Spleen (tissue), 11 donors: Measurements from ENCODE around the gene ZNF431. TPM values are rescaled to one million over a fixed set of nuclear protein-coding genes. Genes with fewer than 3 reads are reported as not detected.

ENCODE experiments used
- DNase-seq: peaks from one replicate; pipeline ENCODE4 v3.0.0-alpha.2; 2020
- H3K27ac ChIP-seq, 8 donors: fragments of 200-600 bp; sonication (generic) in 7 of 8; 1 replicate in 4 of 8; 2 replicates in 4 of 8; pipeline versions ENCODE4 v1.5.0 to v1.8.0; 2016 to 2021; ENCODE audit warnings: inconsistent platforms in 4 of 8, mild to moderate bottlenecking in 4 of 8, moderate library complexity in 1 of 8
- H3K27me3 ChIP-seq, 7 donors: fragments of 200-600 bp; sonication (generic) in 6 of 7; replicated peaks in 1 of 7; 1 replicate in 4 of 7; 2 replicates in 3 of 7; pipeline versions ENCODE4 v1.5.0 to v1.8.0; 2016 to 2021; ENCODE audit warnings: inconsistent platforms in 3 of 7, mild to moderate bottlenecking in 1 of 7
- H3K36me3 ChIP-seq, 6 donors: fragments of 200-600 bp; sonication (generic) in 5 of 6; 1 replicate in 4 of 6; 2 replicates in 2 of 6; pipeline versions ENCODE4 v1.5.0 to v1.8.0; 2016 to 2021; ENCODE audit warnings: inconsistent platforms in 2 of 6
- H3K4me1 ChIP-seq, 6 donors: fragments of 200-600 bp; sonication (generic) in 5 of 6; 1 replicate in 3 of 6; 2 replicates in 3 of 6; pipeline versions ENCODE4 v1.5.0 to v1.8.0; 2016 to 2021; ENCODE audit warnings: inconsistent platforms in 3 of 6
- H3K4me3 ChIP-seq, 8 donors: fragments of 200-600 bp; sonication (generic) in 7 of 8; 1 replicate in 4 of 8; 2 replicates in 4 of 8; pipeline versions ENCODE4 v1.5.0 to v1.8.0; 2016 to 2021; ENCODE audit warnings: inconsistent platforms in 4 of 8, mild to moderate bottlenecking in 4 of 8, moderate library complexity in 2 of 8
- H3K9me3 ChIP-seq, 8 donors: fragments of 200-600 bp; sonication (generic) in 7 of 8; 1 replicate in 4 of 8; 2 replicates in 4 of 8; pipeline versions ENCODE4 v1.5.0 to v1.8.0; 2016 to 2021; ENCODE audit warnings: inconsistent platforms in 4 of 8
- CTCF ChIP-seq, 11 experiments: fragments of 200-600 bp in 7 of 11; fragments of 450-650 bp in 4 of 11; sonication (generic) in 4 of 11; IDR thresholded peaks in 8 of 11; conservative IDR thresholded peaks in 3 of 11; 1 replicate in 7 of 11; 2 replicates in 4 of 11; pipeline versions ENCODE4 v1.4.0 to v1.8.0; 2016 to 2021; ENCODE audit warnings: antibody characterized with exemption in 11 of 11, inconsistent platforms in 4 of 11, mild to moderate bottlenecking in 1 of 11
- POLR2A ChIP-seq, 3 donors: fragments of 450-650 bp; IDR thresholded peaks; one replicate each; pipeline ENCODE4 v1.5.1; 2017; ENCODE audit warnings: antibody characterized with exemption in 3 of 3, mild to moderate bottlenecking in 1 of 3
- POLR2AphosphoS5 ChIP-seq, 3 donors: sonication (generic); formaldehyde crosslinking; IDR thresholded peaks; one replicate each; pipeline ENCODE4 v1.5.1; 2017; ENCODE audit warnings: antibody characterized with exemption in 3 of 3
- WGBS, 5 donors: extraction: QIAGEN DNeasy Blood & Tissue Kit in 3 of 5; methylation state at CpG; one replicate each; pipeline versions ENCODE4 v1.1.5 to v1.1.7; 2013 to 2018; 5-methylcytosine and 5-hydroxymethylcytosine counted together
- intact Hi-C: fragments of 100-400 bp; cut with DNase I; formaldehyde crosslinking; loops from one replicate; pipeline ENCODE4 v1.15.0; 2023; ENCODE audit warnings: low total_unique reads
- polyA plus RNA-seq, 3 donors: library from polyadenylated mRNA; stranded (reverse); fragments of 200-250 nt; gene quantifications; one replicate each; pipeline ENCODE4 v1.2.1, GENCODE V29; 2013
- total RNA-seq, 7 donors: library from RNA; depleted of rRNA in 3 of 7; stranded (reverse); fragments of >200 nt in 3 of 7; fragmentation: NEBNext Ultra II Directional in 4 of 7; extraction: Animal tissue kit (Norgen Biotek cat#: 25700) in 4 of 7; gene quantifications; one replicate each; pipeline versions ENCODE4 v1.1.0 to v1.2.1, GENCODE V29; 2016 to 2021
- donor health status: healthy with polysubstance abuse.
- donor health status: DM: no; HTN: no; CAD: no; lungs with moderate emphysema.
- donor health status: DM: no; HTN: no; CAD: no.
- donor health status: Bipolar disorder and iron deficiency.
- donor health status: healthy.
- donor health status: DM: no; HTN: no; CAD: no.
- donor health status: DM: yes; HTN: yes; CAD: no.

Gene ZNF431
- total and polyA plus RNA-seq, 10 donors = 8.8 to 33.5 (median 20.9) TPM

- no peak overlapping the region for H3K27ac ChIP-seq
- peaks cover 5 to 91% (median 49%) of the 10 kb centered on the region in 6 donors for H3K36me3 ChIP-seq
- no peaks in the 10 kb centered on the region for H3K4me1 ChIP-seq
- intact Hi-C loops = no loop called here
- no peak overlapping the region for H3K4me3 ChIP-seq
- TF ChIP-seq POLR2A (IDR thresholded peaks at IDR 0.05) (no peak), POLR2AphosphoS5 (IDR thresholded peaks at IDR 0.05) (no peak), CTCF (IDR thresholded peaks at IDR 0.05 in 8 of 11, conservative IDR thresholded peaks at IDR 0.05 in 3 of 11) (no peak)
- no peak for DNase-seq
- WGBS, 5 donors = 94 to 100% (median 98%) methylated on average over 1 of the region's 1 CpG
- no peaks in the 10 kb centered on the region for H3K27me3 ChIP-seq
- peaks cover 0 to 20% (median 4%) of the 10 kb centered on the region in 8 donors for H3K9me3 ChIP-seq
Measured at GRCh38 chr19:21151460-21151859, 9.6 kb downstream of the ZNF431 start.

- no peak for DNase-seq
Measured at GRCh38 chr19:21158523-21159135, 16.8 kb downstream of the ZNF431 start.

GRCh38 chr19:21164541-21164940, 22.7 kb downstream of the ZNF431 start:
- H3K36me3 ChIP-seq = peaks cover 0 to 98% (median 47%) of the 10 kb centered on the region in 6 donors
- no peak for DNase-seq
- intact Hi-C loops = no loop called here
- no peaks in the 10 kb centered on the region for H3K4me1 ChIP-seq
- WGBS, 5 donors = 96 to 99% (median 98%) methylated on average over 5 of the region's 5 CpGs
- H3K27me3 ChIP-seq = no peaks in the 10 kb centered on the region
- no peak overlapping the region for H3K27ac ChIP-seq
- no peak overlapping the region for H3K4me3 ChIP-seq
- peaks cover 0 to 13% (median under 1%) of the 10 kb centered on the region in 8 donors for H3K9me3 ChIP-seq
- TF ChIP-seq POLR2AphosphoS5 (IDR thresholded peaks at IDR 0.05) = no peak
- no peak for TF ChIP-seq CTCF (IDR thresholded peaks at IDR 0.05 in 8 of 11, conservative IDR thresholded peaks at IDR 0.05 in 3 of 11)
- TF ChIP-seq POLR2A (IDR thresholded peaks at IDR 0.05) = no peak

More at GRCh38 chr19:21158523-21159135, 16.8 kb downstream of the ZNF431 start:
- peaks cover 0 to 60% (median 17%) of the 10 kb centered on the region in 8 donors for H3K9me3 ChIP-seq
- 93 to 100% (median 96%) methylated on average over 1 of the region's 1 CpG for WGBS, 5 donors
- no peak overlapping the region for H3K4me3 ChIP-seq
- H3K36me3 ChIP-seq = peaks cover 0 to 78% (median 19%) of the 10 kb centered on the region in 6 donors
- intact Hi-C loops = no loop called here
- no peaks in the 10 kb centered on the region for H3K4me1 ChIP-seq
- TF ChIP-seq POLR2AphosphoS5 (IDR thresholded peaks at IDR 0.05) (no peak), POLR2A (IDR thresholded peaks at IDR 0.05) (no peak), CTCF (IDR thresholded peaks at IDR 0.05 in 8 of 11, conservative IDR thresholded peaks at IDR 0.05 in 3 of 11) (no peak)
- H3K27ac ChIP-seq = no peak overlapping the region
- H3K27me3 ChIP-seq = no peaks in the 10 kb centered on the region

GRCh38 chr19:21166436-21166835, 24.6 kb downstream of the ZNF431 start:
- intact Hi-C loops = no loop called here

More at GRCh38 chr19:21166436-21166835, 24.6 kb downstream of the ZNF431 start:
- peaks cover 0 to 6% (median 0%) of the 10 kb centered on the region in 8 donors for H3K9me3 ChIP-seq
- H3K4me3 ChIP-seq = no peak overlapping the region
- DNase-seq = no peak
- H3K36me3 ChIP-seq = peaks cover 0 to 98% (median 57%) of the 10 kb centered on the region in 6 donors
- 86 to 98% (median 93%) methylated on average over 2 of the region's 2 CpGs for WGBS, 5 donors
- H3K4me1 ChIP-seq = no peaks in the 10 kb centered on the region
- no peak for TF ChIP-seq CTCF (IDR thresholded peaks at IDR 0.05 in 8 of 11, conservative IDR thresholded peaks at IDR 0.05 in 3 of 11)
- no peak for TF ChIP-seq POLR2AphosphoS5 (IDR thresholded peaks at IDR 0.05)
- no peak for TF ChIP-seq POLR2A (IDR thresholded peaks at IDR 0.05)
- no peak overlapping the region for H3K27ac ChIP-seq
- no peaks in the 10 kb centered on the region for H3K27me3 ChIP-seq
